Epithelial cell of esophagus (primary cell): ENCODE results near the gene PSMD6.
A peak's percentile ranks its signal among the peaks of the same experiment; 100 is the strongest.

Experiments used
- DNase-seq: peaks from one replicate; pipeline ENCODE4 v3.0.0; 2010; ENCODE audit warnings: low read depth
- H3K4me3 ChIP-seq: 2 replicates; pipeline ENCODE4 v1.5.1; 2011; ENCODE audit warnings: mild to moderate bottlenecking, low read length, control low read depth
- CTCF ChIP-seq: IDR thresholded peaks from 2 replicates; pipeline ENCODE4 v1.5.1; 2011; ENCODE audit warnings: low read depth, mild to moderate bottlenecking, low read length, control low read depth, inconsistent platforms; ENCODE audit not compliant: insufficient read depth; ENCODE audit errors: missing control alignments

PSMD6 gene

GRCh38 chr3:64055076-64055475 lies 31.8 kb upstream of the PSMD6 start:
- TF ChIP-seq CTCF: no peak
- no peak for DNase-seq
- H3K4me3 ChIP-seq: no peak overlapping the region

- no peak for DNase-seq
- H3K4me3 ChIP-seq: no peak overlapping the region
- TF ChIP-seq CTCF: no peak
Measured at GRCh38 chr3:64054488-64054887, 31.2 kb upstream of the PSMD6 start.

GRCh38 chr3:64053581-64053980 lies 30.3 kb upstream of the PSMD6 start:
- DNase-seq: no peak
- no peak overlapping the region for H3K4me3 ChIP-seq
- no peak for TF ChIP-seq CTCF

GRCh38 chr3:64053117-64053516 lies 29.8 kb upstream of the PSMD6 start:
- no peak overlapping the region for H3K4me3 ChIP-seq
- no peak for DNase-seq
- no peak for TF ChIP-seq CTCF

GRCh38 chr3:64049832-64050231 lies 26.5 kb upstream of the PSMD6 start:
- DNase-seq: no peak
- TF ChIP-seq CTCF: no peak
- no peak overlapping the region for H3K4me3 ChIP-seq

- peak; percentile 91 for DNase-seq
Measured at GRCh38 chr3:64049136-64049535, 25.8 kb upstream of the PSMD6 start.

More at GRCh38 chr3:64049136-64049535, 25.8 kb upstream of the PSMD6 start:
- no peak overlapping the region for H3K4me3 ChIP-seq
- TF ChIP-seq CTCF: no peak
